ENCODE results near the gene DLG1.

The DLG1 gene

GRCh38 chr3:197298341-197298944 is at the start of gene DLG1:
Gene DLG1, minus strand, starts transcription at chr3:197298612. Its CDS starts 1,408 bp downstream, at chr3:197297204.
- H3K27ac ChIP-seq (ENCODE audit: low read length) = peak within 1 kb of the TSS; percentile 50
- peaks cover 15% of the 10 kb centered on the region for H3K27me3 ChIP-seq (ENCODE audit: control insufficient read depth, insufficient read depth, low read length)
- H3K36me3 ChIP-seq (ENCODE audit: control insufficient read depth, low read depth, low read length) = peaks cover 20% of the 10 kb centered on the region
- H3K9me3 ChIP-seq (ENCODE audit: control insufficient read depth, low read depth, low read length) = no peaks in the 10 kb centered on the region
- peak within 1 kb of the TSS; percentile 93 for H3K4me3 ChIP-seq (ENCODE audit: low read length)
- H3K9ac ChIP-seq (ENCODE audit: low read length) = peak within 1 kb of the TSS; percentile 84
- H3K4me1 ChIP-seq (ENCODE audit: control insufficient read depth, low read depth, low read length) = peaks cover 10% of the 10 kb centered on the region

- H3K36me3 ChIP-seq (ENCODE audit: control insufficient read depth, low read depth, low read length) = no peaks in the 10 kb centered on the region
- H3K4me1 ChIP-seq (ENCODE audit: control insufficient read depth, low read depth, low read length) = peaks cover 4% of the 10 kb centered on the region
- no peaks in the 10 kb centered on the region for H3K9me3 ChIP-seq (ENCODE audit: control insufficient read depth, low read depth, low read length)
- H3K27me3 ChIP-seq (ENCODE audit: control insufficient read depth, insufficient read depth, low read length) = no peaks in the 10 kb centered on the region
- H3K27ac ChIP-seq (ENCODE audit: low read length) = no peak overlapping the region
- no peak overlapping the region for H3K4me3 ChIP-seq (ENCODE audit: low read length)
- no peak overlapping the region for H3K9ac ChIP-seq (ENCODE audit: low read length)
Measured at GRCh38 chr3:197348014-197348413, 49.6 kb upstream of the DLG1 start.

GRCh38 chr3:197345390-197345789 is 47.0 kb upstream of the DLG1 start:
- H3K27ac ChIP-seq (ENCODE audit: low read length) = no peak overlapping the region
- H3K4me1 ChIP-seq (ENCODE audit: control insufficient read depth, low read depth, low read length) = peaks cover 4% of the 10 kb centered on the region
- no peak overlapping the region for H3K9ac ChIP-seq (ENCODE audit: low read length)
- no peaks in the 10 kb centered on the region for H3K27me3 ChIP-seq (ENCODE audit: control insufficient read depth, insufficient read depth, low read length)
- no peak overlapping the region for H3K4me3 ChIP-seq (ENCODE audit: low read length)
- no peaks in the 10 kb centered on the region for H3K9me3 ChIP-seq (ENCODE audit: control insufficient read depth, low read depth, low read length)
- no peaks in the 10 kb centered on the region for H3K36me3 ChIP-seq (ENCODE audit: control insufficient read depth, low read depth, low read length)

GRCh38 chr3:197344582-197345318 is 46.3 kb upstream of the DLG1 start:
- H3K9ac ChIP-seq (ENCODE audit: low read length) = no peak overlapping the region
- H3K9me3 ChIP-seq (ENCODE audit: control insufficient read depth, low read depth, low read length) = no peaks in the 10 kb centered on the region
- no peak overlapping the region for H3K4me3 ChIP-seq (ENCODE audit: low read length)
- H3K27ac ChIP-seq (ENCODE audit: low read length) = no peak overlapping the region
- H3K4me1 ChIP-seq (ENCODE audit: control insufficient read depth, low read depth, low read length) = peaks cover 4% of the 10 kb centered on the region
- H3K36me3 ChIP-seq (ENCODE audit: control insufficient read depth, low read depth, low read length) = no peaks in the 10 kb centered on the region
- no peaks in the 10 kb centered on the region for H3K27me3 ChIP-seq (ENCODE audit: control insufficient read depth, insufficient read depth, low read length)

- Histone ChIP-seq H3K9ac (ENCODE audit: low read length) (no peak overlapping the region), H3K27me3 (ENCODE audit: control insufficient read depth, insufficient read depth, low read length) (no peaks in the 10 kb centered on the region), H3K9me3 (ENCODE audit: control insufficient read depth, low read depth, low read length) (no peaks in the 10 kb centered on the region), H3K27ac (ENCODE audit: low read length) (no peak overlapping the region), H3K4me1 (ENCODE audit: control insufficient read depth, low read depth, low read length) (no peaks in the 10 kb centered on the region), H3K4me3 (ENCODE audit: low read length) (no peak overlapping the region), H3K36me3 (ENCODE audit: control insufficient read depth, low read depth, low read length) (no peaks in the 10 kb centered on the region)
Measured at GRCh38 chr3:197343656-197344408, 45.4 kb upstream of the DLG1 start.

- Histone ChIP-seq H3K27ac (ENCODE audit: low read length) (no peak overlapping the region), H3K9me3 (ENCODE audit: control insufficient read depth, low read depth, low read length) (no peaks in the 10 kb centered on the region), H3K4me1 (ENCODE audit: control insufficient read depth, low read depth, low read length) (no peaks in the 10 kb centered on the region), H3K4me3 (ENCODE audit: low read length) (no peak overlapping the region), H3K9ac (ENCODE audit: low read length) (no peak overlapping the region), H3K36me3 (ENCODE audit: control insufficient read depth, low read depth, low read length) (no peaks in the 10 kb centered on the region), H3K27me3 (ENCODE audit: control insufficient read depth, insufficient read depth, low read length) (no peaks in the 10 kb centered on the region)
Measured at GRCh38 chr3:197343111-197343510, 44.7 kb upstream of the DLG1 start.

GRCh38 chr3:197340521-197340871 is 42.1 kb upstream of the DLG1 start:
- Histone ChIP-seq H3K27ac (ENCODE audit: low read length) (no peak overlapping the region), H3K9me3 (ENCODE audit: control insufficient read depth, low read depth, low read length) (no peaks in the 10 kb centered on the region), H3K27me3 (ENCODE audit: control insufficient read depth, insufficient read depth, low read length) (no peaks in the 10 kb centered on the region), H3K9ac (ENCODE audit: low read length) (no peak overlapping the region), H3K4me3 (ENCODE audit: low read length) (no peak overlapping the region), H3K36me3 (ENCODE audit: control insufficient read depth, low read depth, low read length) (no peaks in the 10 kb centered on the region), H3K4me1 (ENCODE audit: control insufficient read depth, low read depth, low read length) (no peaks in the 10 kb centered on the region)

- Histone ChIP-seq H3K27me3 (ENCODE audit: control insufficient read depth, insufficient read depth, low read length) (no peaks in the 10 kb centered on the region), H3K9ac (ENCODE audit: low read length) (no peak overlapping the region), H3K36me3 (ENCODE audit: control insufficient read depth, low read depth, low read length) (no peaks in the 10 kb centered on the region), H3K9me3 (ENCODE audit: control insufficient read depth, low read depth, low read length) (no peaks in the 10 kb centered on the region), H3K4me3 (ENCODE audit: low read length) (no peak overlapping the region), H3K4me1 (ENCODE audit: control insufficient read depth, low read depth, low read length) (no peaks in the 10 kb centered on the region), H3K27ac (ENCODE audit: low read length) (no peak overlapping the region)
Measured at GRCh38 chr3:197339841-197340520, 41.6 kb upstream of the DLG1 start.

GRCh38 chr3:197338586-197338985 is 40.2 kb upstream of the DLG1 start:
- H3K9ac ChIP-seq (ENCODE audit: low read length) = no peak overlapping the region
- H3K27me3 ChIP-seq (ENCODE audit: control insufficient read depth, insufficient read depth, low read length) = no peaks in the 10 kb centered on the region
- H3K9me3 ChIP-seq (ENCODE audit: control insufficient read depth, low read depth, low read length) = no peaks in the 10 kb centered on the region
- H3K36me3 ChIP-seq (ENCODE audit: control insufficient read depth, low read depth, low read length) = no peaks in the 10 kb centered on the region
- no peak overlapping the region for H3K27ac ChIP-seq (ENCODE audit: low read length)
- H3K4me1 ChIP-seq (ENCODE audit: control insufficient read depth, low read depth, low read length) = peaks cover 7% of the 10 kb centered on the region
- H3K4me3 ChIP-seq (ENCODE audit: low read length) = no peak overlapping the region

- Histone ChIP-seq H3K36me3 (ENCODE audit: control insufficient read depth, low read depth, low read length) (no peaks in the 10 kb centered on the region), H3K27ac (ENCODE audit: low read length) (no peak overlapping the region), H3K4me3 (ENCODE audit: low read length) (no peak overlapping the region), H3K9me3 (ENCODE audit: control insufficient read depth, low read depth, low read length) (no peaks in the 10 kb centered on the region), H3K4me1 (ENCODE audit: control insufficient read depth, low read depth, low read length) (peaks cover 10% of the 10 kb centered on the region), H3K27me3 (ENCODE audit: control insufficient read depth, insufficient read depth, low read length) (no peaks in the 10 kb centered on the region), H3K9ac (ENCODE audit: low read length) (no peak overlapping the region)
Measured at GRCh38 chr3:197337656-197338055, 39.2 kb upstream of the DLG1 start.

- H3K36me3 ChIP-seq (ENCODE audit: control insufficient read depth, low read depth, low read length) = no peaks in the 10 kb centered on the region
- H3K9ac ChIP-seq (ENCODE audit: low read length) = no peak overlapping the region
- H3K27me3 ChIP-seq (ENCODE audit: control insufficient read depth, insufficient read depth, low read length) = no peaks in the 10 kb centered on the region
- H3K4me3 ChIP-seq (ENCODE audit: low read length) = no peak overlapping the region
- H3K4me1 ChIP-seq (ENCODE audit: control insufficient read depth, low read depth, low read length) = peaks cover 10% of the 10 kb centered on the region
- no peak overlapping the region for H3K27ac ChIP-seq (ENCODE audit: low read length)
- no peaks in the 10 kb centered on the region for H3K9me3 ChIP-seq (ENCODE audit: control insufficient read depth, low read depth, low read length)
Measured at GRCh38 chr3:197337214-197337613, 38.8 kb upstream of the DLG1 start.

Measured in iPS-18a (cell line).